ENCODE results near the gene CS.
"Not testable (repeated sequence)": the region's sequence is repeated elsewhere in the genome, so short reads cannot be mapped to it uniquely, and the experiment has no call there.

CS gene

DNA sequence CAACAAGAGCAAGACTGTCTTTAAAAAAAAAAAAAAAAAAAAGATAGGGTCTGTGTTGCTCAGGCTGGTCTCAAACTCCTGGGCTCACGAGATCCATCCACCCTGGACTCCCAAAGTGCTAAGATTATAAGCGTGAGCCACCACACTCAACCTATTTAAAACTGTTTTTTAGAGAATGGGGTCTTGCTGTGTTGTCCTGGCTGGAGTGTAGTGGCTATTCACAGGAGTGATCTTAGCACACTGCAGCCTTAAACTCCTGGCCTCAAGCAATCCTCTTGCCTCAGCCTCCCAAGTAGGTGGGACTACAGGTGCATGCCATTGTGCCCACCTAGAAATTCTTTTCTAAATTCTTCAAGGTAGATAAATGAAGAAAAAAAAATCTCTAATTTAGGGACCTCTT is 25.8 kb downstream of the CS start:
- ATAC-seq: no peak
- TF ChIP-seq ESRRG (CRISPR knock-in tag; IDR thresholded peaks at IDR 0.05) (no peak), BACH2 (CRISPR knock-in tag; IDR thresholded peaks at IDR 0.05; ENCODE audit: borderline replicate concordance) (no peak), CSDC2 (CRISPR knock-in tag; IDR thresholded peaks at IDR 0.05) (no peak), ZNF8 (CRISPR knock-in tag; IDR thresholded peaks at IDR 0.05) (no peak), TOX (CRISPR knock-in tag; IDR thresholded peaks at IDR 0.05; ENCODE audit: borderline replicate concordance) (no peak), PPARA (CRISPR knock-in tag; IDR thresholded peaks at IDR 0.05; ENCODE audit: borderline replicate concordance) (no peak), ZNF565 (CRISPR knock-in tag; conservative IDR thresholded peaks at IDR 0.05; ENCODE audit: low read depth) (no peak), GLIS3 (CRISPR knock-in tag; IDR thresholded peaks at IDR 0.05) (no peak), ZFP3 (CRISPR knock-in tag; IDR thresholded peaks at IDR 0.05) (no peak), RARB (CRISPR knock-in tag; IDR thresholded peaks at IDR 0.05) (no peak), ISL1 (CRISPR knock-in tag; IDR thresholded peaks at IDR 0.05) (no peak), TCF4 (CRISPR knock-in tag; IDR thresholded peaks at IDR 0.05; ENCODE audit: borderline replicate concordance) (no peak), ARNTL (CRISPR knock-in tag; IDR thresholded peaks at IDR 0.05; ENCODE audit: borderline replicate concordance, low read depth) (no peak)
- TF ChIP-seq, protein P1, sequence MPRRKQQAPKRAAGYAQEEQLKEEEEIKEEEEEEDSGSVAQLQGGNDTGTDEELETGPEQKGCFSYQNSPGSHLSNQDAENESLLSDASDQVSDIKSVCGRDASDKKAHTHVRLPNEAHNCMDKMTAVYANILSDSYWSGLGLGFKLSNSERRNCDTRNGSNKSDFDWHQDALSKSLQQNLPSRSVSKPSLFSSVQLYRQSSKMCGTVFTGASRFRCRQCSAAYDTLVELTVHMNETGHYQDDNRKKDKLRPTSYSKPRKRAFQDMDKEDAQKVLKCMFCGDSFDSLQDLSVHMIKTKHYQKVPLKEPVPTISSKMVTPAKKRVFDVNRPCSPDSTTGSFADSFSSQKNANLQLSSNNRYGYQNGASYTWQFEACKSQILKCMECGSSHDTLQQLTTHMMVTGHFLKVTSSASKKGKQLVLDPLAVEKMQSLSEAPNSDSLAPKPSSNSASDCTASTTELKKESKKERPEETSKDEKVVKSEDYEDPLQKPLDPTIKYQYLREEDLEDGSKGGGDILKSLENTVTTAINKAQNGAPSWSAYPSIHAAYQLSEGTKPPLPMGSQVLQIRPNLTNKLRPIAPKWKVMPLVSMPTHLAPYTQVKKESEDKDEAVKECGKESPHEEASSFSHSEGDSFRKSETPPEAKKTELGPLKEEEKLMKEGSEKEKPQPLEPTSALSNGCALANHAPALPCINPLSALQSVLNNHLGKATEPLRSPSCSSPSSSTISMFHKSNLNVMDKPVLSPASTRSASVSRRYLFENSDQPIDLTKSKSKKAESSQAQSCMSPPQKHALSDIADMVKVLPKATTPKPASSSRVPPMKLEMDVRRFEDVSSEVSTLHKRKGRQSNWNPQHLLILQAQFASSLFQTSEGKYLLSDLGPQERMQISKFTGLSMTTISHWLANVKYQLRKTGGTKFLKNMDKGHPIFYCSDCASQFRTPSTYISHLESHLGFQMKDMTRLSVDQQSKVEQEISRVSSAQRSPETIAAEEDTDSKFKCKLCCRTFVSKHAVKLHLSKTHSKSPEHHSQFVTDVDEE (CRISPR knock-in tag; IDR thresholded peaks at IDR 0.05): no peak
- TF ChIP-seq, protein P2, sequence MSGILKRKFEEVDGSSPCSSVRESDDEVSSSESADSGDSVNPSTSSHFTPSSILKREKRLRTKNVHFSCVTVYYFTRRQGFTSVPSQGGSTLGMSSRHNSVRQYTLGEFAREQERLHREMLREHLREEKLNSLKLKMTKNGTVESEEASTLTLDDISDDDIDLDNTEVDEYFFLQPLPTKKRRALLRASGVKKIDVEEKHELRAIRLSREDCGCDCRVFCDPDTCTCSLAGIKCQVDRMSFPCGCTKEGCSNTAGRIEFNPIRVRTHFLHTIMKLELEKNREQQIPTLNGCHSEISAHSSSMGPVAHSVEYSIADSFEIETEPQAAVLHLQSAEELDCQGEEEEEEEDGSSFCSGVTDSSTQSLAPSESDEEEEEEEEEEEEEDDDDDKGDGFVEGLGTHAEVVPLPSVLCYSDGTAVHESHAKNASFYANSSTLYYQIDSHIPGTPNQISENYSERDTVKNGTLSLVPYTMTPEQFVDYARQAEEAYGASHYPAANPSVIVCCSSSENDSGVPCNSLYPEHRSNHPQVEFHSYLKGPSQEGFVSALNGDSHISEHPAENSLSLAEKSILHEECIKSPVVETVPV (CRISPR knock-in tag; IDR thresholded peaks at IDR 0.05): no peak
- TF ChIP-seq, protein P3, sequence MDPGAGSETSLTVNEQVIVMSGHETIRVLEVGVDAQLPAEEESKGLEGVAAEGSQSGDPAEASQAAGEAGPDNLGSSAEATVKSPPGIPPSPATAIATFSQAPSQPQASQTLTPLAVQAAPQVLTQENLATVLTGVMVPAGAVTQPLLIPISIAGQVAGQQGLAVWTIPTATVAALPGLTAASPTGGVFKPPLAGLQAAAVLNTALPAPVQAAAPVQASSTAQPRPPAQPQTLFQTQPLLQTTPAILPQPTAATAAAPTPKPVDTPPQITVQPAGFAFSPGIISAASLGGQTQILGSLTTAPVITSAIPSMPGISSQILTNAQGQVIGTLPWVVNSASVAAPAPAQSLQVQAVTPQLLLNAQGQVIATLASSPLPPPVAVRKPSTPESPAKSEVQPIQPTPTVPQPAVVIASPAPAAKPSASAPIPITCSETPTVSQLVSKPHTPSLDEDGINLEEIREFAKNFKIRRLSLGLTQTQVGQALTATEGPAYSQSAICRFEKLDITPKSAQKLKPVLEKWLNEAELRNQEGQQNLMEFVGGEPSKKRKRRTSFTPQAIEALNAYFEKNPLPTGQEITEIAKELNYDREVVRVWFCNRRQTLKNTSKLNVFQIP (CRISPR knock-in tag; IDR thresholded peaks at IDR 0.05; ENCODE audit: borderline replicate concordance, low read depth): no peak

DNA sequence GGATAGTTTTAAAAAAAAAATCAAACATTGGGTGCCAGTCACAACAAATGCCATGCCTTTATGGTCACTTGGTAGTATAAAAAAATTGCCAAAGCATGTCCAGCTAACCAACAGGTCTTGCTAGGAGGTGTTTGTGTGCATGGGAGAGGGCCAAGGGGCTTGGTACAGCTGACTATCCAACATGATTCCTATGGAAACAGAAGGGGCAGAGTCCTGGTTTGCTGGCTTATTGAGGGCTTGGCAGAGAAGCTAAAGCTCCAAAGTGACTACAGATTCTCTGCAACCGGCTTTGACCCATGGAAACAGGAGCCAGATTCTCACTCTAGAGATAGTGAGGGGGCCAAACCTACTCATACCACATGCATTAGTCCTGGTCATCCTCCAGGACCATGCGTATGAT is 27.7 kb downstream of the CS start:
- ATAC-seq: not testable (repeated sequence)

DNA sequence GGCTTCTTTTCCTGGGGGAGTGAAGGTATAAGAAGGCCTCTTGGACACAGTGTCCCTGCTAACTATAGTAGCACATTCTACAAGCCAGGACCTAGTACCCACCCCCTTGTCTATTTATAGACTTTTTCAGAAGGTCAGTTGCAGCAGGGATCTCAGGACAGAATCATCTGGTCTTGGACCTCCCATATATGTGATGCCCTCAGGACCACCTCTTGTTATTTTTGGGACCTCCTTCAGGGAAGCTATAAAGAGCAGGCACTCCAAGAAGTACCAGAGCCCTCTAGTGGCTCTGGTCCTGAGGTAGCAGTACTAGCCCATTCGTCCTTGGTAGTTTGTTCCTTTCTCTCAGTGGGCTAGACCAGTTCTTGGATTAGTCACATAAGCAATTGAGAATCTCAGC is 29.1 kb downstream of the CS start:
- TF ChIP-seq TOX (CRISPR knock-in tag; IDR thresholded peaks at IDR 0.05; ENCODE audit: borderline replicate concordance) (no peak), ZNF565 (CRISPR knock-in tag; conservative IDR thresholded peaks at IDR 0.05; ENCODE audit: low read depth) (no peak), ARNTL (CRISPR knock-in tag; IDR thresholded peaks at IDR 0.05; ENCODE audit: borderline replicate concordance, low read depth) (no peak), ZFP3 (CRISPR knock-in tag; IDR thresholded peaks at IDR 0.05) (no peak), OSR1 (CRISPR knock-in tag; IDR thresholded peaks at IDR 0.05) (no peak), ZNF70 (CRISPR knock-in tag; IDR thresholded peaks at IDR 0.05) (no peak), RARB (CRISPR knock-in tag; IDR thresholded peaks at IDR 0.05) (no peak), ISL1 (CRISPR knock-in tag; IDR thresholded peaks at IDR 0.05) (no peak)
- TF ChIP-seq, protein P2 (CRISPR knock-in tag; IDR thresholded peaks at IDR 0.05): no peak
- TF ChIP-seq, protein P1 (CRISPR knock-in tag; IDR thresholded peaks at IDR 0.05): no peak
- ATAC-seq: peak; percentile 31

Measured in SK-N-SH treated with all-trans-retinoic acid at 6 μM for 48 hours (cell line).